ENCODE measurements around the gene ALPK3.

ALPK3 gene

DNA sequence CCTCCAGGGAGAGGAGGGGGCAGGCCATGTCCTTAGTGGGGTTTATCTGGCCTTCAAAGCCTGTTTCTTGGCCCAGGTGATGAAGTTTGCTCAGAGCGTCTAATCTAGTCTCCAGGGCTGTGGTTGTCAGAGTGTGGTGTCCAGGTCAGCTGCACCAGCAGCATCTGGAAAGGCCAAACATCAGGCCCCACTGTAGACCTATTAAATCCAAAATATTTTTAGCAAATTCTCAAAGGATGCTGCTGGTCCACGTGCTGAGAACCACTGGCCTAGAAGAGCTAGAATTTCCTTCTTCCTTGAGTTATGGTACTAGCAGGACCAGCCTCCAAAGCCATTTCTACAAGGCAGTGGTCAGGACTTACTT is 96.2 kb downstream of the ALPK3 start:
- Histone ChIP-seq H3K36me3 (ENCODE audit: control insufficient read depth in 2 of 2, insufficient read depth in 2 of 2, low read length in 2 of 2) (no peaks in the 10 kb centered on the region), H3K27me3 (ENCODE audit: control insufficient read depth in 2 of 2, insufficient read depth in 2 of 2, low read length in 2 of 2) (peaks cover 0 to 3% of the 10 kb centered on the region in 2 donors), H3K4me1 (ENCODE audit: control insufficient read depth in 2 of 2, insufficient read depth in 2 of 2, low read length in 2 of 2) (peaks cover 4 to 10% of the 10 kb centered on the region in 2 donors), H3K4me3 (ENCODE audit: low read length in 2 of 2) (no peak overlapping the region), H3K9me3 (ENCODE audit: control insufficient read depth in 2 of 2, low read length in 2 of 2) (no peaks in the 10 kb centered on the region), H3K27ac (ENCODE audit: low read depth in 2 of 2, low read length in 2 of 2) (no peak overlapping the region), H3K9ac (ENCODE audit: low read depth in 1 of 2, low read length in 2 of 2) (no peak overlapping the region)

DNA sequence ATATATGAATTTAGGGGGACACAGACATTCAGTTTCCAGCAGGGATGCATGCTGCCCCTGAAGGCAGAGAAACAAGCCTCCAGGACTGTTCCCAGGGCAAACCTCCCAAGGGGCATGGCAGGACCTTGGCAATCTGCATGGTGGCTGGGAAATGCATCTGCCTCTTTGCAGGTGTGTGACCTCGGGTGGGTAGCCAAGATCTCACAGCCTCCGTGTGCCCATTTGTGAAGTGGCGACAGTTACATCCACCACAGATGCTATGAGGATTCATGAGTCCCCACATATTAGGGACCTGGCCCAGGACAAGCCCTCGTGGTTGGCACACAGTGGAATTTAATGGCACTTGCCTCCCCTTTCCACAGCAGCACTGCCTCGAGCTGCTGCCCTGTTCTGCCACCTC is 97.2 kb downstream of the ALPK3 start:
- Histone ChIP-seq H3K27me3 (ENCODE audit: control insufficient read depth in 2 of 2, insufficient read depth in 2 of 2, low read length in 2 of 2) (peaks cover 0 to 3% of the 10 kb centered on the region in 2 donors), H3K4me1 (ENCODE audit: control insufficient read depth in 2 of 2, insufficient read depth in 2 of 2, low read length in 2 of 2) (peaks cover 4 to 10% of the 10 kb centered on the region in 2 donors), H3K27ac (ENCODE audit: low read depth in 2 of 2, low read length in 2 of 2) (no peak overlapping the region), H3K9me3 (ENCODE audit: control insufficient read depth in 2 of 2, low read length in 2 of 2) (no peaks in the 10 kb centered on the region), H3K9ac (ENCODE audit: low read depth in 1 of 2, low read length in 2 of 2) (no peak overlapping the region), H3K4me3 (ENCODE audit: low read length in 2 of 2) (no peak overlapping the region), H3K36me3 (ENCODE audit: control insufficient read depth in 2 of 2, insufficient read depth in 2 of 2, low read length in 2 of 2) (no peaks in the 10 kb centered on the region)

DNA sequence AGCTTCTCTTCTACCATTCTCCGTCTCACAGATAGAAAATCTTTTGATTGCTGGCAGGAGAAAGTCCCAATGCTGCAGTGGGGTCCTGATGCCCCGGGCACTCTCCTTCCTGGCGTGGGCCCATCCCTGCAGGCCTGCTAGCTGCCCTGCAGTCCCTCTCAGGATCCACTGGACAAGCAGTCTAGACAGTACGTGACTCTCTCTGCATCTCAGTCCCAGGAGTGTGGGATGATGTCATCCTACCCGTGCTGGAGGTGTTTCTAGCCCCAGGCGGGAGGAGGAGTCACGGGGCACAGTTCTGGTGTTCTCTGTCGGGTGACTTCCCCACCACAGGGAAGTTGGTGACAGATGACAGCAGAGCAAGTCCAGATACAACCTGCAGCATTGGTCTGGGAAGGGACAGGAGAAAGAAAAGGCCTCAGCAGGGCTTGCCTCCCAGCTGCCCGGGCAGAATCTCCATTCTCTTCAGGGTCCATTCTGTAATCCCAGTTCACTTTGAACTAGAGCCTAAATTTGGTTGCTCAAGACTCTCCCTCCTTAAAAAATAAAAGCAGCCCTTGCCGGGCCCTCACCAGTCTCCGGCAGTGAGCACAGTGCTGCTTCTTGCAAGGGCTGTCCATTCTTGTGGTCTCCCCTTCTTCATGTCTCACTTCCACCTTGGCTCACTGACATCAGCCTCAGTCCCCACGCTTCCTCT is 97.9 kb downstream of the ALPK3 start:
- Histone ChIP-seq H3K4me1 (ENCODE audit: control insufficient read depth in 2 of 2, insufficient read depth in 2 of 2, low read length in 2 of 2) (peaks cover 4 to 10% of the 10 kb centered on the region in 2 donors), H3K4me3 (ENCODE audit: low read length in 2 of 2) (no peak overlapping the region), H3K27ac (ENCODE audit: low read depth in 2 of 2, low read length in 2 of 2) (no peak overlapping the region), H3K36me3 (ENCODE audit: control insufficient read depth in 2 of 2, insufficient read depth in 2 of 2, low read length in 2 of 2) (no peaks in the 10 kb centered on the region), H3K9ac (ENCODE audit: low read depth in 1 of 2, low read length in 2 of 2) (no peak overlapping the region), H3K27me3 (ENCODE audit: control insufficient read depth in 2 of 2, insufficient read depth in 2 of 2, low read length in 2 of 2) (peaks cover 0 to 3% of the 10 kb centered on the region in 2 donors), H3K9me3 (ENCODE audit: control insufficient read depth in 2 of 2, low read length in 2 of 2) (no peaks in the 10 kb centered on the region)

DNA sequence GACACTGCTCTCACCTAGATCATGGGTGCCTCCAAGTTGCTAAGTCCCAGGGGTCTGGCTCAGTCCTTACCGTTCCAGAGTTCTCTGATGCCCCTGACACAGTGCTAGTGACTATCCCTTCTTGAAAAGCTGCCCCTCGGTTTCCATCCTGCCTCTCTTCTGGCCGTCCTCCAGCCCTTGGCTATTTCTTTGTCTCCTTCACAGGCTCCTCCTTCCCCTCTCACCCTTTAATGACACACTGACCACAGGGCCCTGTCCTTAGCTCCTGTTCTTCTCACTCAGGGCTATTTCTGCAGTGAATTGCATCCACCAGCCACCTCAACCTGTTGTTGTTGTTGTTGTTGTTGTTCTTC is 98.4 kb downstream of the ALPK3 start:
- Histone ChIP-seq H3K27me3 (ENCODE audit: control insufficient read depth in 2 of 2, insufficient read depth in 2 of 2, low read length in 2 of 2) (peaks cover 0 to 3% of the 10 kb centered on the region in 2 donors), H3K4me1 (ENCODE audit: control insufficient read depth in 2 of 2, insufficient read depth in 2 of 2, low read length in 2 of 2) (peaks cover 4 to 10% of the 10 kb centered on the region in 2 donors), H3K36me3 (ENCODE audit: control insufficient read depth in 2 of 2, insufficient read depth in 2 of 2, low read length in 2 of 2) (no peaks in the 10 kb centered on the region), H3K4me3 (ENCODE audit: low read length in 2 of 2) (no peak overlapping the region), H3K9ac (ENCODE audit: low read depth in 1 of 2, low read length in 2 of 2) (no peak overlapping the region), H3K9me3 (ENCODE audit: control insufficient read depth in 2 of 2, low read length in 2 of 2) (no peaks in the 10 kb centered on the region), H3K27ac (ENCODE audit: low read depth in 2 of 2, low read length in 2 of 2) (no peak overlapping the region)

DNA sequence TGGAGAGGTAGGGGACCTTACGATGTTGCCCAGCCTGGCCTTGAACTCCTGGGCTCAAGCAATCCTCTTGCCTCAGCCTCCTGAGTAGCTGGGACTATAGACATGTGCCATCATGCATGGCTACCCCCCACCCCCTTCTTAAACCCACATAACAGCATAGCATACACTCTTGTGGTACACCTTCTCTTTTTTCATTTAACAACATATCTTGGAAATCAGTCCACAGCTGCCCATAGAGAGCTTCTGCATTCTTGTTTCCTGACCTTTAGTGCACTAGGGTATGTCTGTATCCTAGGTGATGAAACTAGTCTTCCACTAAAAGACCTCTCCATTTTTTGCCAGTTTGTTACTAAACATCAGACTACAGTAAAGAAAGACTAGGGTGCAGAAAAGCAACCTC is 100.3 kb downstream of the ALPK3 start:
- Histone ChIP-seq H3K9ac (ENCODE audit: low read depth in 1 of 2, low read length in 2 of 2) (no peak overlapping the region), H3K4me1 (ENCODE audit: control insufficient read depth in 2 of 2, insufficient read depth in 2 of 2, low read length in 2 of 2) (no peaks in the 10 kb centered on the region)

DNA sequence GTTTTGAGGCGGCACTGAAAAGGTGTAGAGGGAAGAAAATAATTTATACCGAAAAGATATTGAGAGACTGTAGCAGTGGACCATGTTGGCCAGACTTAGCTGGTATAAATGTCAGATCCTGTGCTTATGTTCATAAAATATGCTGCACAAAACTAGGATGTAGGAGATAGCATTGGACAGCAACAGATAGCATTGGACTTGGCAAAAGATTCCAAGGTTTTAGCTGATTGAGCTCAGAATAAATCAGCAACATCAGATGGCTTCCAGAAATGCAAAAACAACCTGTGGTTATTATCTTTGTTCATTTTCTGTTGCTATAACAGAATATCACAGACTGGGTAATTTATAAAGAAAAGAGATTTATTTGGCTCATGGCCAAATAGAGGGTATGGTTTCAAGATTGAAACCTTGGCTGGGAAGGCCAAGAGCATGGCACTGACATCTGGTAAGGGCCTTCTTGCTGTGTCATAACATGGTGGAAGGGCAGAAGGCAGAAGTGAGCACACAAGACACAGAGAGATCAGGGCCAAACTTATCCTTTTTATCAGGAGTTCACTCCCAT is 102.0 kb downstream of the ALPK3 start:
- peaks cover 0 to 3% of the 10 kb centered on the region in 2 donors for H3K27me3 ChIP-seq (ENCODE audit: control insufficient read depth in 2 of 2, insufficient read depth in 2 of 2, low read length in 2 of 2)
- peaks cover 0 to under 1% of the 10 kb centered on the region in 2 donors for H3K4me1 ChIP-seq (ENCODE audit: control insufficient read depth in 2 of 2, insufficient read depth in 2 of 2, low read length in 2 of 2)
- no peaks in the 10 kb centered on the region for H3K9me3 ChIP-seq (ENCODE audit: control insufficient read depth in 2 of 2, low read length in 2 of 2)
- no peak overlapping the region for H3K4me3 ChIP-seq (ENCODE audit: low read length in 2 of 2)
- H3K9ac ChIP-seq (ENCODE audit: low read depth in 1 of 2, low read length in 2 of 2): no peak overlapping the region
- H3K27ac ChIP-seq (ENCODE audit: low read depth in 2 of 2, low read length in 2 of 2): no peak overlapping the region
- no peaks in the 10 kb centered on the region for H3K36me3 ChIP-seq (ENCODE audit: control insufficient read depth in 2 of 2, insufficient read depth in 2 of 2, low read length in 2 of 2)

More for the DNA sequence above, 100.3 kb downstream of the ALPK3 start:
- H3K36me3 ChIP-seq (ENCODE audit: control insufficient read depth in 2 of 2, insufficient read depth in 2 of 2, low read length in 2 of 2): no peaks in the 10 kb centered on the region
- no peak overlapping the region for H3K27ac ChIP-seq (ENCODE audit: low read depth in 2 of 2, low read length in 2 of 2)
- H3K9me3 ChIP-seq (ENCODE audit: control insufficient read depth in 2 of 2, low read length in 2 of 2): no peaks in the 10 kb centered on the region
- no peak overlapping the region for H3K4me3 ChIP-seq (ENCODE audit: low read length in 2 of 2)
- H3K27me3 ChIP-seq (ENCODE audit: control insufficient read depth in 2 of 2, insufficient read depth in 2 of 2, low read length in 2 of 2): peaks cover 0 to 3% of the 10 kb centered on the region in 2 donors

DNA sequence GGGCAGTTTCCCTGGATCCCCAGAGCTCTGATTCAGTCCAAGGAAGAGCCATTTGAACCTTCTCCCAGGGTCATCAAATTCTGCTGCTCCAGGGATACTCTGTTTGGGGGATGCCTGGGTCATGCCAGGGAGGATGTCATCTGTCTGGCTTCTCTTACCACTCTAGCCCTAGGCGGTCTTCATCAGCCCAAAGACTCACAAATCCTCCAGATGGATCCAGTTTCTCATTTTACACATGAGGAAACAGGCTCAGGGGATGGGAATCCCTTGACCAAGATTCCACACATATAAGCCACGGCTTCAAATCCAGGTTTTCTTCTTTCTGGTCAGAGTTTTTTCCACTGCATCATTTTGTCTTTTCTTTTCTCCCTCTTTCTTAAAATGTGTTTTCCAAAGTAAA is 104.0 kb downstream of the ALPK3 start:
- peaks cover 0 to 6% of the 10 kb centered on the region in 2 donors for H3K4me1 ChIP-seq (ENCODE audit: control insufficient read depth in 2 of 2, insufficient read depth in 2 of 2, low read length in 2 of 2)
- no peak overlapping the region for H3K4me3 ChIP-seq (ENCODE audit: low read length in 2 of 2)
- no peaks in the 10 kb centered on the region for H3K36me3 ChIP-seq (ENCODE audit: control insufficient read depth in 2 of 2, insufficient read depth in 2 of 2, low read length in 2 of 2)
- no peaks in the 10 kb centered on the region for H3K27me3 ChIP-seq (ENCODE audit: control insufficient read depth in 2 of 2, insufficient read depth in 2 of 2, low read length in 2 of 2)
- H3K9ac ChIP-seq (ENCODE audit: low read depth in 1 of 2, low read length in 2 of 2): no peak overlapping the region
- no peaks in the 10 kb centered on the region for H3K9me3 ChIP-seq (ENCODE audit: control insufficient read depth in 2 of 2, low read length in 2 of 2)
- H3K27ac ChIP-seq (ENCODE audit: low read depth in 2 of 2, low read length in 2 of 2): no peak overlapping the region

DNA sequence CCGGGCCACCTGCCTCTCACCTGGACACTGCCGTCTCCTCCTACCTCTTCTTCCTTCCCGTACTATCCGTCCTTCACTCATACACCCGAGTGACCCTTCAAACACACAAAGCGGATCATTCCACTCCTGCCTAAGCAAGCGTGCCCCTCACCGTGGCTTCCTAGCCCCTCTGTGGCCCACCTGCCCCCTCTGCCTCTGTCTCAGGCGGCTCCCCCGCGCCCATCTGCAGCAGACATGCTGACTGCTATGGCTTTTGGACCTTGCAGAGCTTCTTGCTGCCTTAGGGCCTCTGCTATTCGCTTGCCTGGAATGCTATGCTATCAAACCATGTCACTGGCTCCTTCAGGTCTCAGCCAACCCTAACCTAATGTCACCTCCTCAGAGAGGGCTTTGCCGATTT is 105.4 kb downstream of the ALPK3 start:
- Histone ChIP-seq H3K9ac (ENCODE audit: low read depth in 1 of 2, low read length in 2 of 2) (no peak overlapping the region), H3K27ac (ENCODE audit: low read depth in 2 of 2, low read length in 2 of 2) (no peak overlapping the region), H3K36me3 (ENCODE audit: control insufficient read depth in 2 of 2, insufficient read depth in 2 of 2, low read length in 2 of 2) (no peaks in the 10 kb centered on the region), H3K4me3 (ENCODE audit: low read length in 2 of 2) (no peak overlapping the region), H3K9me3 (ENCODE audit: control insufficient read depth in 2 of 2, low read length in 2 of 2) (no peaks in the 10 kb centered on the region), H3K4me1 (ENCODE audit: control insufficient read depth in 2 of 2, insufficient read depth in 2 of 2, low read length in 2 of 2) (peaks cover 0 to 6% of the 10 kb centered on the region in 2 donors), H3K27me3 (ENCODE audit: control insufficient read depth in 2 of 2, insufficient read depth in 2 of 2, low read length in 2 of 2) (no peaks in the 10 kb centered on the region)

Measured in mucosa of rectum (tissue), 2 donors.